ENCODE measurements around the gene GBE1. TPM values are rescaled to one million over a fixed set of nuclear protein-coding genes. Genes with fewer than 3 reads are reported as not detected.

Gene GBE1
- total RNA-seq, 1 donor from 2014 or later = 39.2 TPM

- TF ChIP-seq CTCF (IDR thresholded peaks at IDR 0.05) = no peak
- Mint-ChIP-seq H3K9me3 (ENCODE audit: unreplicated experiment) (peaks cover 5% of the 10 kb centered on the region), H3K36me3 (ENCODE audit: unreplicated experiment) (peaks cover 1% of the 10 kb centered on the region), H3K27me3 (ENCODE audit: unreplicated experiment) (no peaks in the 10 kb centered on the region), H3K27ac (ENCODE audit: unreplicated experiment) (no peak overlapping the region), H3K4me1 (ENCODE audit: unreplicated experiment) (peaks cover 46% of the 10 kb centered on the region), H3K4me3 (ENCODE audit: unreplicated experiment) (no peak overlapping the region)
- no peak for DNase-seq (ENCODE audit: extremely low spot score, unreplicated experiment)
Observed at GRCh38 chr3:81585937-81586336, 175.5 kb downstream of the GBE1 start.

- peak overlapping the region; percentile 7 for H3K27ac Mint-ChIP-seq (ENCODE audit: unreplicated experiment)
- no peaks in the 10 kb centered on the region for H3K36me3 Mint-ChIP-seq (ENCODE audit: unreplicated experiment)
- no peaks in the 10 kb centered on the region for H3K27me3 Mint-ChIP-seq (ENCODE audit: unreplicated experiment)
- H3K4me3 Mint-ChIP-seq (ENCODE audit: unreplicated experiment) = no peak overlapping the region
- TF ChIP-seq CTCF (IDR thresholded peaks at IDR 0.05) = no peak
- peaks cover 46% of the 10 kb centered on the region for H3K4me1 Mint-ChIP-seq (ENCODE audit: unreplicated experiment)
- DNase-seq (ENCODE audit: extremely low spot score, unreplicated experiment) = no peak
- H3K9me3 Mint-ChIP-seq (ENCODE audit: unreplicated experiment) = peaks cover 5% of the 10 kb centered on the region
Observed at GRCh38 chr3:81585056-81585455, 176.4 kb downstream of the GBE1 start.

GRCh38 chr3:81581966-81582599 lies 179.4 kb downstream of the GBE1 start:
- H3K27ac Mint-ChIP-seq (ENCODE audit: unreplicated experiment) = no peak overlapping the region
- DNase-seq (ENCODE audit: extremely low spot score, unreplicated experiment) = no peak
- no peak overlapping the region for H3K4me3 Mint-ChIP-seq (ENCODE audit: unreplicated experiment)
- peak; percentile 82 for TF ChIP-seq CTCF (IDR thresholded peaks at IDR 0.05)
- H3K9me3 Mint-ChIP-seq (ENCODE audit: unreplicated experiment) = no peaks in the 10 kb centered on the region
- no peaks in the 10 kb centered on the region for H3K36me3 Mint-ChIP-seq (ENCODE audit: unreplicated experiment)
- H3K27me3 Mint-ChIP-seq (ENCODE audit: unreplicated experiment) = no peaks in the 10 kb centered on the region
- H3K4me1 Mint-ChIP-seq (ENCODE audit: unreplicated experiment) = peaks cover 19% of the 10 kb centered on the region

- DNase-seq (ENCODE audit: extremely low spot score, unreplicated experiment) = no peak
- Mint-ChIP-seq H3K27me3 (ENCODE audit: unreplicated experiment) (no peaks in the 10 kb centered on the region), H3K36me3 (ENCODE audit: unreplicated experiment) (no peaks in the 10 kb centered on the region), H3K27ac (ENCODE audit: unreplicated experiment) (no peak overlapping the region), H3K4me1 (ENCODE audit: unreplicated experiment) (peaks cover 12% of the 10 kb centered on the region), H3K9me3 (ENCODE audit: unreplicated experiment) (no peaks in the 10 kb centered on the region), H3K4me3 (ENCODE audit: unreplicated experiment) (no peak overlapping the region)
- no peak for TF ChIP-seq CTCF (IDR thresholded peaks at IDR 0.05)
Observed at GRCh38 chr3:81580355-81580754, 181.1 kb downstream of the GBE1 start.

- DNase-seq (ENCODE audit: extremely low spot score, unreplicated experiment) = no peak
- H3K4me1 Mint-ChIP-seq (ENCODE audit: unreplicated experiment) = peaks cover 6% of the 10 kb centered on the region
- no peaks in the 10 kb centered on the region for H3K9me3 Mint-ChIP-seq (ENCODE audit: unreplicated experiment)
- TF ChIP-seq CTCF (IDR thresholded peaks at IDR 0.05) = no peak
- H3K27ac Mint-ChIP-seq (ENCODE audit: unreplicated experiment) = no peak overlapping the region
- no peak overlapping the region for H3K4me3 Mint-ChIP-seq (ENCODE audit: unreplicated experiment)
- no peaks in the 10 kb centered on the region for H3K27me3 Mint-ChIP-seq (ENCODE audit: unreplicated experiment)
- H3K36me3 Mint-ChIP-seq (ENCODE audit: unreplicated experiment) = no peaks in the 10 kb centered on the region
Observed at GRCh38 chr3:81579744-81580143, 181.7 kb downstream of the GBE1 start.
